GM21576 (cell line): Measurements from ENCODE around the gene SZT2.
"Not testable (repeated sequence)": the region's sequence is repeated elsewhere in the genome, so short reads cannot be mapped to it uniquely, and the experiment has no call there.

Experiments used
- ATAC-seq: cut with Tn5 transposase; IDR thresholded peaks from one replicate; pipeline ENCODE4 v1.9.1; 2021; ENCODE audit warnings: mild to moderate bottlenecking, moderate library complexity; ENCODE audit not compliant: unreplicated experiment

Gene SZT2

DNA sequence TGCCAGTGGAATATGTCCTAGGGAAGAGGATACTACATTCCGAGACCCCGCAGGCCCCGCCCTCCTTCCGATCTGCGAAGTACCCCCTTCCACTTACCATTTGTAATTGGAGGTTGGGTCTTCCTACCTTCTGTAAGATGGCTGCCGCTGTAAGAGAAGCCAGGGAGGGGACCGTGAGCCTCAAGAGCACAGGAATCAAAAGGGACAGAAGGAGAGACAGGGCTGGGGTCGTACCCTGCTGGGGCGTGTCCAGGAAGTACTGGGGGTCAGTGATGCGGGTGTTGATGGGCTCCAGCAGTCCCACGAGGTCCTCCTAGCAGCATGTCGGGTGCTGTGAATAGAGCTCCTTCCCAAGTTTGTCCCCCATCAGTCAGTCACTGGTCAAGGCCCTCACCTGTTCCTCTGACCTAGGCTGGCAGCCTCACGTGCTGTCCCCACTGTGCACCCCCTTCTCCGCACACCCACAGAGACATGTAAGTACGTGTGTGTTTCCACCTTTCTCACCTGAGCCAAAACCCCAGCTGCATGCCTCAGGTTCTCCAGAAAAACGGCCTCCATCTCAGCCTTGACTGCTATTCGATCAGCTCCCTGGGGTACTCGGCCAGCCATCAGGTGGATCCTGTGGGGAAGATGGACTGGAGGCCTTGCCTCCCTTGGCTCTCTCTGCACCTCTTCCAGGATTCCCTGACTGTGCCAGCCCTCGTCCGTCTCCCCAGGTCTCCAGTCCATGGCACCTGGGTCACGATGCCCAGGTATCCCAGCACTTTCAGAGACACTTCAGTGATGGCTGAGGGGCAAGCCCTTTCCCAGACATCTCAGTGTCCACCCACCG lies 62.2 kb downstream of the SZT2 start:
- no peak for ATAC-seq

DNA sequence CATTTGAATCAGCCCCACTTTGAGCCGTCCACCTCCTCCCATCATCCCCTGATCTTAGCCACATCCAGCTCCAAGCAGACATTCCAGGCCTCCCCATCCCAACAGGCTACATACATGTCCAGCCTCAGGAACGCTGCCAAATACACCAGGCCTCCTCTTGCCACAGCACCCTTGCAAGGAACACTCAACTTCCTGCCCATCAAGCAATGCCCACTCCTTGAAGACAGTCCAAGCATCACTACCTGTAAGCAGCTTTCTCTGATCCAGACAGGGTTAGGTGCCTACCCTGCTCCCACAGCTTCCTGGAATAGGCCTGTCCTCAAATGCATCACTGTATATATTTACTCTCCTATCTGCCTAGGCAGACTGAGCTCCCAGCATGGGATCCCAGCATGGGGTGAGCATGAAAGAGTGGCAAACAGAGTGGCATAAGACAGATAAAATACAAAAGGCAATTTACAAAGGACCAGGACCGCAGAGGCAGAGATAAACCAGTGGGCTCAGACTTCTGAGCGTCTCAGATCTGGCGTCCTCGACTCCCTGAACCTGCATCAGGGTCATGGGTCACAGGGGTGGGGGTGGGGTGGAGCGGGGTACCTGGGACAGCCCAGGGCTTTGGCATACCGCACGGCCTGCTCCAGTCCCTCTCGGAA lies 63.2 kb downstream of the SZT2 start:
- ATAC-seq, result no peak

DNA sequence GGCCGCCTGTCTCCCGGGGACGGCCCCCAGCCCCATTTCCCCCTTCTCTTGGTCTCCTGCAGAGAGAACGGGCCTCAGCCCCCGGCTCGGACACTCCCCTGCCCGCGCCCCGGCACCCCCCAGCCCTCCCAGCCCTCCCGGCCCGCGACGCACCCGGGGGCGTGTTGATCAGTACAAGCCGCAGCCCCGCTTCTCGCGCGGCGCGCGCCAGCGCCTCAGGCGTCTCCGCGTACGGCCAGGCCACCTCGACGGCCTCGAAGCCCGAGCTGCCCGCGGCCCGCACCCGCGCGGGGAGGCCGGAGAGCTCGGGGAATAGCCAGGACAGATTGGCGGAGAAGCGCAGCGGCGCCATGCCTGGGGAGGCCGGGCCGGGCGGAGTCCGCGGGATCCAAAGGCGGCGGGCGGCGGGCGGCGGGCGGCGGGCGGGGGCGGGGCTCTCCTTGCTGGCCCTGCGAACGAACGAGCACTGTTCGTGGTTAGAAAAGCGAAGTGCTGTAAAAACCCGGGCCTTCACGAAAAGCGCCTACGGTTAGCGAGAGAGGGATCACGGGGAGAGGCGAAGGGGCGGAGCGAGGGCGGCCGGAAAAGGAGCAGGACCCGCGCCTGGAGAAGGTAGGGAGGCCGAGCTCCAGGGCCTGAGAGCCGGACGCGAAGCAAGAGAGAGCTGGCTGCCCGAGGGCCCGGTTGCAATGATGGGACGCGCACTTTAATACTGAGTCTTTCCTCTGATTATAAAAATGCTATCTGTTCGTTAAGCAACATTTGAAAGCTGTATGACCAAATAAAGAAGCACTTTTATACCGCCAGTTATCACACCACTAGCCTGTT lies 64.0 kb downstream of the SZT2 start, which contains the start of gene HYI:
TSS of gene HYI (minus strand) at position 490 of the 828 bp plus-strand sequence. CDS start at position 352, 138 bp downstream.
- ATAC-seq, result no peak

DNA sequence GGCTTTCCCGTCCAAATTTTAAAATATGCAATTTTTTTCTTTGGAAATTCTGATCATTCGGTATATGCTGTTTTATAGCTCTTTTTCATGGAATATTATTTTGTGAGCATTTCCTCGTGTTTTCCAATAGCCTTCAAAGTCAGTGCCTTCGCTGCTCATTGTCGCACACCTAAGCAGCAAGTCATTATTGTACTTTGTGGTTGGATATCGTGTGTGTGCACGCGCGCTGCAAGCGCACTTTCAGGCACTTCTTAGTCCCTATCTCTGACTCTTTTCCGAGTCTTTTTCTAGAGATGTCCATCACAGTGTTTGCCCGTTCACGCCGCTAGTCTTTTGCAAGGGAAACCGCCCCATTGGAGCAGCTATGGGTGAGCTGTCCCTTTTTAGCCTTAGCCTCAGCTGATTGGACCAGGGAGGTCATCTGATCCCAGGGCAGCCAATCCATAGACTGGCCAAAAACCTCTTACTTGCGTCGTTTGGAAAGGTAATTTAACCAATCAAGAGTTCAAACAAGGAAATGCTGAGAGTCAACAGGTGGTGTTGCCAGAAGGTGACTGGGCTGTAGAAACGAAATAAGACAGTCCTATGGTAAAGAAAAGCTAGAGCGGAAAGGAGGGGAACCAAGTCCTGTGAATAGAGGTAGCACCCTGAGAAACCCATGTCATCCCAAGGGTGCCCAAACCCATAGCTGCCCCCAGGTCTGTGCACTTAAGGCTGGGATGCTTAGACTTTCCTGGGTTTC lies 64.7 kb downstream of the SZT2 start:
- ATAC-seq, result peak; percentile 69

DNA sequence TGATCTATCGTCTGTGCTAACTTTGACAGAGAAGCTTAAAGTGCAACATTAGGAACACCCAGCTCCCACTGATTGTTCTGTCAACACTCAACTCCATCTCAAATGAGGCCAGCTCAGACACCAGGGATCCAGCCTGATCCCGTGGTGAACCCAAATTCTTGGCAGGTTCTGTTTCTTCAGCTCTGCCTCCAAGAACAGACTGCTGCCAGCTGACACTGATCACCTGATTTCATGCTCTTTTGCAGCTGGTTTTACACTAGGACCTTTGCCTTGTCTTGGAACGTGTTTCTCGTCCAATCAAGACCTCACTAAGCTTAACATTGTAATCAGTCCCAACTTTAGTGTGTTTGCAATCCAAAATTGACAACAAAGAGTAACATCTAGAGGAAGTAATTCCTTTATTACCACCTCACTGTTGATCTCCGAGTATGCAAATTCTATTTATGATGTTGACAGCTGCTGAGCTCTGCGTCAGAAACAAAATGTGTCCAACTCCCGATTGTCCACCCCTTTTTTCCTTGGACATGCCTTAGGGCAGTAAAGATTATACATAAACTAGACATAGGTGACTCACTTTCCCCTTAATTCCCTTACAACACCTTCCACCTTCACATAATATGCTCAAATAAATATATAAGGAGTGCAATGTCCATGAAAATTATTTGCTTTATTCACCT lies 65.7 kb downstream of the SZT2 start:
- ATAC-seq, result no peak

GRCh38 chr1:43458379-43458778 lies 68.7 kb downstream of the SZT2 start:
- not testable (repeated sequence) for ATAC-seq

DNA sequence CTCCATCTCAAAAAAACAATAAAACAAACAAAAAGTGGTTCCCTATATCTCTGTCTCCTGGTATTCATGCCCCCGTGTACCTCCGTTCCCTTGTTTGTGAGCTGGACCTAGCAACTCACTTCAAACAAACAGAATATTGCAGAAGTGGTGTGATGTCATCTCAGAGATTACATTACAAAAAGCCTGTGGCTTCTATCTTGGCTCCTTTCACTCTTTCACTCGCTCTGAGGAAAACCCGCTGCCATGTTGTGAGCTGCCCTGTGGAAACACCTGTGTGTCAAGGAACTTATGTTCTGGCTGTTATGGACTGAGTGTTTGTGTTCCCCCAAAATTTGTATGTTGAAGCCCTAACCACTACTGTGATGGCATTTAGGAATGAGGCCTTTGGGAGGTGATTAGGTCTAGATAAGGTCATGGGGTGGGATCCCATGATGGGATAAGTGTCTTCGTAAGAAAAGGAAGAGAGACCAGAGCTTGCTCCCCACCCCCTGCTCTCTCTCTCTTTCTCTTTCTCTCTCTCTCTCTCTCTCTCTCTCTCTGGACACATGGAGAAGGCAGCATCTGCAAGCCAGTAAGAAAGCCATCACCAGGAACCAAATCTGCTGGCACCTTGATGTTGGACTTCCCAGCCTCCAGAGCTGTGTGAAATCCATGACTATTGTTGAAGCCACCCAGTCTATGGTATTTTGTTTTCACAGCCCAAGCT lies 71.4 kb downstream of the SZT2 start:
- ATAC-seq, result no peak

DNA sequence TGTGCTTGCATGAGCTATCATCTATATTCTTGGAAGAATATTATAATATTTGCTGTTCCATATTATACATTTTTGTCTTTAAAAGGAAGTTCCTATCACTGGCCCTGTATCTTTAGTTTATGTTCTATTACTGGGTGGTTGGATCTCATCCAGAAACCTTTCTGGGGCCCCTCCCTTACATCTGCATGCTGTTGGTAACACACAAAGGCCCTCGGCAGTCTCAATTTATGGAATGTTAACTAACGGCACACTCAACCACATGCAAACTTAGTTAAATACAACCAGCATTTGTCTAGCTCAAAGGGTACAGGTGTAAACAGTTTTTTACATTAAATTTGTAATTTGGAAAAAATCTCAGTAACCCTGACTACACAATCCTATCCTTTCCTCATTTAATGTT lies 73.8 kb downstream of the SZT2 start:
- no peak for ATAC-seq

GRCh38 chr1:43464681-43465504 lies 75.2 kb downstream of the SZT2 start:
- ATAC-seq, result no peak

DNA sequence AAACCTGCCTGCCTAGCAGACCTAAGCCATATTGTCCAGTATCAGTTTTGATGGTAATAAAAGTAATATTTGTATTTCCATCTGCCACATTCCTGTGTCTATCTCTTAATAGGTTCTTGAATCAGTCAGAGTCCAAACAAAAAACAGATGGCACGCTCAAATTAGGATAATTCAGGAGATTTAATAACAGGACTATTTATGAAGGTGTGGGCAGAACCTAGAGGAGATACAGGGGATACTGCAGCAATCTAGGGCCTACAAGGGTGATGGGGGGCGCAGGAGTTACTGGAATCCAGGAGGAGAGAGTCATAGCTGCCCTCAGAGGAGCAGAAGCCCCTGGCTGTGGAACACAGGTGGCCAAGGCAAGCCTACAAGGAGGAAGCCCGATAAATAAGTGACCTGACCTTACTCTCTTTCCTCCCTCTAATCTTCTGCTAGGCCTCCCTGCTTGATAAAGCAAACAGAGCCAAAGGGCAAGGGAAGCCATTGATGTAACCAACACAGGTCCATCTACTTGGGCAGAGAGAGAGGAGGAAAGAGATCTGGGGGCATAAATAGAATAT lies 75.9 kb downstream of the SZT2 start:
- ATAC-seq, result no peak

DNA sequence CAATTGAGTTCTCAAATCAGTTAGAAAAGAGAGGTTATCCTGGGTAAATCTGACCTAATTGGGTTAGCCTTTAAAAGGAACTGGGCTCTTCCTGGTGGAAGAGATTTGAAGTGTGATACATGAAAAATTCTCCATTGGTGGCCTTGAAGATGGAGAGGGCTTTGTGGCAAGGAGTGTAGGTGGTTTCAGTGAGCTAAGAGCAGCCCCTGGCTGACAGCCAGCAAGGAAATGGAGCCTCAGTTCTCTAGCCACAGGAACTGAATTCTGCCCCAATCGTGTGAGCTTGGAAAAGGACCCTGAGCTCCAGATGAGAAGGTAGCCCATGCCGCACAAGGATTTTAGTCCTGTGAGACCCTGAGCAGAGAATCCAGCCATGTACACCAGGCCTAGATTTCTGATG lies 76.7 kb downstream of the SZT2 start:
- ATAC-seq, result no peak

GRCh38 chr1:43468414-43468813 lies 78.7 kb downstream of the SZT2 start:
- no peak for ATAC-seq

DNA sequence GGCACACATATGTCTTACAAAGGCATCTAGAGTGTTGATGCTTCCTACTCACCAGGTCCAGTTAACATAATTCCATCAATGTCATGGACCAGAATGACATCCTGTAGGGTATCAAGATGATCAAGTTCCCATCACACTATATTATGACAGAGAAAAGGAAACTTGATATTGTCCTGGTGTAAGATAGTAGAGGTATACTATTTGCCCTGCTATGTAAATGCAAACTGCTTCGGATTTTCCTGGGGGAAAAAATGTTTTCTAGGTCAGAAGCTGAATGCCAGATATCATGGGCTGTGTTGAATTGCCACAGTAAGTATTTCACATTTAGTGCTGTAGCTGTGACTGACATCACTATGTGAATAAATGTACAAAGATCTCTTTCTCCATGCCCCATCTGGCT lies 80.2 kb downstream of the SZT2 start:
- ATAC-seq, result no peak

DNA sequence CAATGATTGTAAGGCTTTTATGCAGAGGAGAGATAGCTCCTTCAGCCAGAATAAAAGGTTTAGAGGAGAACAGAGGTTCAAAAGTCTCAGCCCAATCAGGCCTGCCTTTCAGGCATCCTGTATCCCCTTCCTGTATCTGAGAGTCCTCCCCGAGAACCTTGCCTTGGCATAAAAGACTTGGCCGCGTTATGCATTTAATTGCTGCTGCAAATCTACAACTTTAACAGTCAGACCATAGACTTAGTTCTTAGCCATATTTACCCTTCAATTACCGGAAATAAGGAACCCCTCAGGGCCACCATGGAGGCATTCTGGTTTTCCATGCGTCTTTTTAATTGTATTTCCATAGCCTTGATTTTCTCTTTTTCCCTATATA lies 82.4 kb downstream of the SZT2 start:
- ATAC-seq, result no peak

DNA sequence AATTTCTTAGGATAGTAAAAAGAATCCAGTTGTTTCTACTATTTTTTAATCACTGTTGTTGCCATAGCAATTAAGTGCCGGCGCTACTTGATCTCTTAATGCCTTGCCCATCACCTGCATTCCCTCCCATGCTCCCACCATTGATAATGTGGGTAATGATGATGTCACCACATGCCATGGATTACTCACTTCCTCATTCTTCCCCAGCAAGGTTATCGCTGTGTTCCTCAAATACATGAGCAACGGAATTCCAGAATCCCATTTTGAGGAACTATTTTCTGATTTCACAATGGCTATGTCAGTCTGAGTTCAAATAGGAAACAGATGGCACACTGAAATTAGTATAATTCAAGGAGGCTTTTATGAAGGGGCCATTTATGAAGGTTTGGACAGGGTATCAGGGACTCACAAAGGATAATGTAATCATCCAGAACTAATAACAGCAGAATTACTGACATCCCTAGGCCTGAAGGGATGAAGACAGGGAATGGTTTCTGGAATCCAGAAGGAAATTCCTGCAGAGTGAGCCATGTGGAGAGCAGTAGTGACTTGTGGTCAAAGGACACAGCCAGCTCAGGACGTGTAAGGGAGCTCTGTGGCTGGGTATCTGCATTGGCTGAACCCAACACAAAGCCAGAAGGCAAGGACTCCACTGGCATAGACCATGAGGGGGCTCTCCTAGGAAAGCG lies 82.9 kb downstream of the SZT2 start:
- ATAC-seq, result not testable (repeated sequence)

DNA sequence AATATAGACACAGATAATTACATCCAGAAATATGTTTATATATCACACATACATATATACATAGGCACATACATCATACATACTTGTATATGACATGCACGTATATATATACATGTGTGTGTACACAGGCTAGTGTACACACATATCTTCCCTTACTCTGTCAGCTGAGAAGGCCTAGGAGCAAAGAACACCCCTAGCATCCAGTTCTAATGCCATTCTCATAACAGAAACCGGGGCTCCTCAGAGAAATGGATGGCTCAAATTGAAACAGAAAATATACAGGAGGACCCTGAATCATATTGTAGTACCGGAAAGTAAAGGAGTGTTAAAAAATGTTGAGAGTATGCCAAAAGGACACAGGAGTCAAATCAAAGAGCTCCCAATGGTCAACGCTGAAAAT lies 83.8 kb downstream of the SZT2 start:
- ATAC-seq, result no peak

- not testable (repeated sequence) for ATAC-seq
Measured at GRCh38 chr1:43475611-43476401, 86.1 kb downstream of the SZT2 start.
